Choroid plexus epithelial cell (primary cell): ENCODE measurements around the gene SERPINA10.

Experiments used
- DNase-seq: peaks from one replicate; pipeline ENCODE4 v3.0.0-alpha.2; 2010; ENCODE audit warnings: low read depth
- H3K4me3 ChIP-seq: 2 replicates; pipeline ENCODE4 v1.5.1; 2011; ENCODE audit warnings: low read depth, mild to moderate bottlenecking, control low read depth, low read length, moderate library complexity
- TF ChIP-seq, protein P1 (sequence below): conservative IDR thresholded peaks from 2 replicates; pipeline ENCODE4 v1.5.1; 2011; ENCODE audit warnings: low read depth, mild to moderate bottlenecking, control low read depth, inconsistent platforms, low read length, moderate library complexity

Gene SERPINA10

DNA sequence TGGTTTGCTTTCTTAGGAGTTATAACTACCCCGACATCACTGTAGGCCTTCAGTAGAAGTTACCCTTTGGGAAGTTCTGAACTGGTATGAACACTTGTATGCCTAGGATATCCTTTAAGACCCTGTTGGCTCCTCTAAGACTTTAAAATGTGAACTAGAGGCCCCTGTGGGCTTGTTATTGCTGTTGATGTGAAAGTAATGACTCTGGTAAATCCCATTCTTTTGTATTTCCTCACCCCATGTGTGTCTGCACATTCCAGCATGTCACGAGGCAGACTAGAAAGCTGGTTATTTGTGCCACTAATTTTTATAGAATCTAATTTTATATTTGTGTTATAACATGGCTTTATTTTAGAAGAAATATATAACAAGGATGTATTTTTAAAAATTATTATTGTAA, 48.9 kb downstream of the SERPINA10 start:
- DNase-seq = peak; percentile 3
- TF ChIP-seq, protein P1, sequence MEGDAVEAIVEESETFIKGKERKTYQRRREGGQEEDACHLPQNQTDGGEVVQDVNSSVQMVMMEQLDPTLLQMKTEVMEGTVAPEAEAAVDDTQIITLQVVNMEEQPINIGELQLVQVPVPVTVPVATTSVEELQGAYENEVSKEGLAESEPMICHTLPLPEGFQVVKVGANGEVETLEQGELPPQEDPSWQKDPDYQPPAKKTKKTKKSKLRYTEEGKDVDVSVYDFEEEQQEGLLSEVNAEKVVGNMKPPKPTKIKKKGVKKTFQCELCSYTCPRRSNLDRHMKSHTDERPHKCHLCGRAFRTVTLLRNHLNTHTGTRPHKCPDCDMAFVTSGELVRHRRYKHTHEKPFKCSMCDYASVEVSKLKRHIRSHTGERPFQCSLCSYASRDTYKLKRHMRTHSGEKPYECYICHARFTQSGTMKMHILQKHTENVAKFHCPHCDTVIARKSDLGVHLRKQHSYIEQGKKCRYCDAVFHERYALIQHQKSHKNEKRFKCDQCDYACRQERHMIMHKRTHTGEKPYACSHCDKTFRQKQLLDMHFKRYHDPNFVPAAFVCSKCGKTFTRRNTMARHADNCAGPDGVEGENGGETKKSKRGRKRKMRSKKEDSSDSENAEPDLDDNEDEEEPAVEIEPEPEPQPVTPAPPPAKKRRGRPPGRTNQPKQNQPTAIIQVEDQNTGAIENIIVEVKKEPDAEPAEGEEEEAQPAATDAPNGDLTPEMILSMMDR = no peak

DNA sequence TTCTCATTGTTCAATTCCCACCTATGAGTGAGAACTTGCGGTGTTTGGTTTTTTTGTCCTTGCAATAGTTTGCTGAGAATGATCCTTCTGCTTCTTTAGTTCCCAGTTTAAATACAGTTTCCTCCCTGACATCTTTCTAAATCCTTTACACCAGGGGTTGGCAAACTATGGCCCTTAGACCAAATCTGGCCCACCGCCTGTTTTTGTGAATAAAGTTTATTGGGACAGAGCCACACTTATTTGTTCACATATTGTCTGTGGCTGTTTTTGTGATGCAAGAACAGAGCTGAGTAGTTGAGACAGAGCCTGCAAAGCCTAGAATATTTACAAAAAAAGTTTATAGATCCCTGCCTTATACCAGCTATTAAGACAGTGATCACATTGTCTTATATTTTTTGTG, 53.7 kb downstream of the SERPINA10 start:
- no peak overlapping the region for H3K4me3 ChIP-seq
- DNase-seq = no peak
- TF ChIP-seq, protein P1 = no peak

More for the DNA sequence above, 48.9 kb downstream of the SERPINA10 start:
- H3K4me3 ChIP-seq = no peak overlapping the region

DNA sequence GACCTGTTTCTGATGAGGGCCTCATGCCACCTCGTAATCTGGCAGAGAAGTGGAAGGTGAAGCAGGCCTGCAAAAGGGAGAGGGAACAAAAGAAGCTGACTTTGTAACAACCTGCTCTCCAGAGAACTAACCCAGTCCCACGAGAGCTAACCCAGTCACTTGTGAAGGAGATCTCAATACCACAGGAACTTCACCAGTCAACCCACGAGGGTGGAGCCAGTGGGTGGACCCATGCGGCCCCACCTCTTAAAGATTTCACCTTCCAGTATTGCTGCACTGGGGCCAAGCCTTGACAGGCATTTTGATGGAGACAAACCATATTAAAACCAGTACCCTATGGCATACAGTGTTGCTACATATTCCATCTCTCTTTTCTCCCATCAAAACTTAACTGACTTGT, 55.1 kb downstream of the SERPINA10 start:
- DNase-seq = no peak
- no peak overlapping the region for H3K4me3 ChIP-seq
- TF ChIP-seq, protein P1 = no peak

DNA sequence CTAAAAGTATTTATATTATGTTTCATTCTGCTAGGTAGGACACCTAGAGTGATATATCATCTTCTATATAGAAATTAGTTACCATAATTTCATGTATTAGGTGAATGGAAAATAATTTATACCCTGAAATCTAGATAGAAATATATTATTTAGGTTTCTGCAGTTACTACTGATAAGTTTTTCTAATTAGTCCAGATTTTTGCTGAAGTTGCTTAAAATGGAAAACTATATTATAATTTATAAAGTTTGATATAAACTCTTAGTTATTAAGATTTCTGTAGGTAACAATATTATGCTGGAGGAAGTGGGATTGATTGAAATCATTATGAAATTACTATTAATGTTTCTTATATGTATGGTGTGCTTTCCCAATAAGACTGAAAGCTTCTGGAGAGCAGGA, 56.0 kb downstream of the SERPINA10 start:
- no peak for DNase-seq
- TF ChIP-seq, protein P1 = no peak
- H3K4me3 ChIP-seq = no peak overlapping the region
